GM21825 (cell line): Measurements from ENCODE around the gene FAM193B.
"Not testable (repeated sequence)": the region's sequence is repeated elsewhere in the genome, so short reads cannot be mapped to it uniquely, and the experiment has no call there.

Source experiments
- ATAC-seq: cut with Tn5 transposase; IDR thresholded peaks from one replicate; pipeline ENCODE4 v1.9.1; 2021; ENCODE audit warnings: mild to moderate bottlenecking, moderate library complexity; ENCODE audit not compliant: unreplicated experiment

The FAM193B gene

DNA sequence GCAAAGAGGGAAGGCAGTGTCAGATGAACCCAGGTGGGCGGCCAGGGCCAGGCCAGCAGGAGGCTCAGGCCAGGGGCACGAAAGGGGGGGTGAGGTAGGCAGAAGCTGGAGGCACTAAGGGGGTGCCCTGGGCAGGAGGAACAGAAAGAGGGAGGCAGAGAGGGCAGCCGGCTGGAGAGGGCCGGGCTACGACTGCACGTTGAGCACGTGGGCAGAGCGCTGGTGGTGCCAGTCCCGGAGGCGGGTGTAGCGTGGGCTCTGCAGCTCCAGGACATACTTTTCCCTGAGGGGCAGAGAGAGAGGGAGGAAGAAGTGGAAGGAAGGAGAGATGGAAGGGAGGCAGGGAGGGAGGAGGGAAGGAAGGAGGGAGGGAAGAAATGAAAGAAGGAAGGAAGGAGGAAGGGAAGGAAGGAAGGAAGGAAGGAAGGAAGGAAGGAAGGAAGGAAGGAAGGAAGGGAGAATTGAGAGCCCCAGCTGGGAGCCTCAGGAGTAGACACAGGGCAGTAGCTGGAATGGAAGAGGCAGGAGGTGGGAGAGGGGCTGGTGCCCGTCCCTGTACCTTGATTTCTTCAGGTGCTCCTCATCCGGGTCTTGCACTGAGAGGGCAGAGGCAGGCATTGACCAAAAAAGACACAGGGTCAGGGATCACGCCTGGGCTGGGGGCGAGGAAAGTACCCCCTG lies 63.9 kb downstream of the FAM193B start:
- no peak for ATAC-seq

DNA sequence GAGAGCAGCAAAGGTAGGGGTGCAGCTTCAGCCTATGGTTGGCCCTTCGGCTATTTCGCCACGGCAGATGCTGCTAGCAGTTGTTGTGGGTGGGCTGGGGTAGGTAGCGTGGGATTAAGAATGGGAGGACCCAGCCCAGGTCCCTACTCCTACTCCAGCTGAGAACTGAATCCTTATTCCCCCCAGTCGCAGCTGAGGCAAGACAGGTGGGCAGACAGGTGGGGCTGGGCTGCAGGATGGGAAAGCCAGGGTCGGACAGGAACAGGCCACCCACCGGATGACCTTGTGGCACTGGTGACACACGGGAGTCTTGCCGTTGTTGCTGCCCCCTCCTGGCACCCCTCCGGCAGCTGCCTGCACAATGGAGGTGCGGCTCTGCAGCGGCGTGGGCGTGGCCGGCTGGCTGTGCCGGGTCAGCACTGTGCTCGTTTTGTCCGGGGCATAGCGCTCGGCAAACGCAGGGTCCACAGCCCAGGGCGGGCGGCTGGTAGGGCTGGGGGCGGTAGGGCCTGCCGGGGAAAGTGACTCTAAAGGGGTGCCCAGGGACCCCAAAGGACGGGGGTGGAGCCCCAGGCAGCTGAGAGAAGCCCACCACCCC lies 65.1 kb downstream of the FAM193B start:
- no peak for ATAC-seq

DNA sequence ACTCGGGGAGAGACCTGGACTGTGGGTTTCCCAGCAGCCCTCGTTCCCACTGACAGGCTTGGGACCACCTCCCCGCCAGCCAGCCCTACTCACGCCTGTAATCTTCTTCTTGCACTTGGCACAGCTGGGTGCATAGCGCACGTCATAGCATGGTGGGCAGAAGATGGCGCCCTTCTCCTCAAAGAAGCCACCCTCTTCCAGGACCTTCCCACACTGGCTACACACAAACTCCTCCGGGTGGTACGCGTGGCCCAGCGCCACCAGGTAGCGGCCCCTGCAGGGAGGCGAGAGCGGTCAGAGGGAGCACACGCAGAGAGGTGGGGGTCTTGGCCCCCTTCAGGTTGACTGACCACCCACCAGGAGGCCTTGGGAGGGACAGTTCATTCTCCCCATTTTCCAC lies 66.4 kb downstream of the FAM193B start:
- ATAC-seq, result no peak

- no peak for ATAC-seq
These were observed 67.2 kb downstream of the FAM193B start for GRCh38 chr5:177487144-177487543.

DNA sequence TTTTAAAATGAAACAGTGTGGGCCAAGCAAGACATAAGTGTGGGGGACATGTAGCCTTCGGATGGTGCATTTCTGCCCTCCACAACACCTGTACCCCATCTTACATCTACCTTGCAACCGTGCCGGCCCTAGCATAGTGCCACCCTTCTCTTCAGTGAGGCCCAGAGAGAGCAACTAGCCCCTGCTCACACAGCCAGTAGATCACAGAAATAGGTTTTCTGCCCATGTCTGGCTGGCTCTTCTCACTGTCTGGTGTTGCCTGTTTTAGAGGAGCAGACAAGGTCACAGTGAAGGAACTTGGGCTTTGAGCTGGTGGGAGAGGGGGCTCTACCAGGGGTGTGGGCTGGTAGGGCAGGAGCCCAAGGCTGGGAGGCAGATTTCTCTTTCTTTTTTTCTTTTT lies 68.1 kb downstream of the FAM193B start:
- ATAC-seq, result no peak

DNA sequence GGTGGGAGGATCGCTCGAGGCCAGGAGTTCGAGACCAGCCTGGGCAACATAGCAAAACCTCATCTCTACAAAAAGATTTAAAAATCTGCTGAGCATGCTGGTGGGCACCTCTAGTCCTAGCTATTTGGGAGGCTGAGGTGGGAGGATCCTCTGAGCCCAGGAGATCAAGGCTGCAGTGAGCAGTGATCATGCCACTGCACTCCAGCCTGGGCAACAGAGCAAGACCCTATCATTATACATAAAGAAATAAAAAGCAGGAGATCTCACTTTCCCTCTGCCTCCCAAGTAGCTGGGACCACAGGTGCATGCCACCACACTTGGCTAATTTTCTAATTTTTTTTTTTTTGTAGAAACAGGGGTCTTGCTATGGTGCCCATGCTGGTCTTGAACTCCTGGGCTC lies 68.6 kb downstream of the FAM193B start:
- ATAC-seq, result not testable (repeated sequence)

DNA sequence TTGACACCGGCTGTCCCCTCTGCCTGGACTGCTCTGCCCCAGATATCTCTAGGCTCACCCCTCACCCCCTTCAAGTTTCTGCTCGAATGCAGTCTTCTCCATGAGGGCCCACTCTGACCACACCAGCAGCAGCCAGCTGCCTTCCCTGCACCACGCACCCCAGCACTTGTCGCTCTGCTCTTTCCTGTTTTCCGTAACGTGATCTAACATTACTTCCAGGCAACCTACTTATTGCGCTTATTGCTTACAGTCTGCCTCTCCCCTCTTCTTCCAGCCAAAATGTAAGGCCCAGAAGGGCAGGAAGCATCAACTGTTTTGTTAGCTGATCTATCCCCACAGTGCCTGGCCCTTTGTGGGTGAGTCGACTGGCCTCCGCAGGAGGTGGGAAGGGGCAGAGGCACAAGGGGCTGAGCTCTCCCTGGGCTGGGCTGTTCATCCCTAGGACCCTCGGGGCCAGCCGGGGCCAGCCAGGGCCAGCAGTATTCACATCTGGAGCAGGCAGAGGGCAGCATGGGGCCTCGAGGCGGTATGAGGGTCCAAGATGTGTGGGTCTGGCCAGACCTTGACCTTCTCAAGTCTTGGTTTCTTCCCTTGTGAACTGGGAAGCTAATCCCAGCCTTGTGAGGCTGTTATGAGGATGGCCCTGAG lies 69.3 kb downstream of the FAM193B start:
- ATAC-seq, result no peak

GRCh38 chr5:177483994-177484901 lies 70.1 kb downstream of the FAM193B start:
- no peak for ATAC-seq

DNA sequence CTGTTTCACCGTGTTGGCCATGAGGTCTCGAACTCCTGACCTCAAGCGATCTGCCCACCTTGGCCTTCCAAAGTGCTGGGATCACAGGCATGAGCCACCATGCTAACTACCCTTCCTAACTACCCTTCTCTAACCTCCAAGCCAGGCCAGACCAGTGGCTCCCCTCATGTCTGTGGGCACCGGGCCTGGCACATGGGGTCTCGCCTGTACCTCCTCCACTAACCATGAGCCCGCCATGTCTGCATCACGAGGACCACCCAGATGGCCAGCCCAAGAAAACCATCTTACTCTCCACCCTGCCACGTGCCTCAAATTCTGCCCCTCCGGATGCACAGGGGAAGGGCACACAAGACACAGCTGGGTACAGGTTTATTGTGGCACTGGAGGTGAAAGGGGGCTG lies 71.3 kb downstream of the FAM193B start:
- ATAC-seq, result no peak

DNA sequence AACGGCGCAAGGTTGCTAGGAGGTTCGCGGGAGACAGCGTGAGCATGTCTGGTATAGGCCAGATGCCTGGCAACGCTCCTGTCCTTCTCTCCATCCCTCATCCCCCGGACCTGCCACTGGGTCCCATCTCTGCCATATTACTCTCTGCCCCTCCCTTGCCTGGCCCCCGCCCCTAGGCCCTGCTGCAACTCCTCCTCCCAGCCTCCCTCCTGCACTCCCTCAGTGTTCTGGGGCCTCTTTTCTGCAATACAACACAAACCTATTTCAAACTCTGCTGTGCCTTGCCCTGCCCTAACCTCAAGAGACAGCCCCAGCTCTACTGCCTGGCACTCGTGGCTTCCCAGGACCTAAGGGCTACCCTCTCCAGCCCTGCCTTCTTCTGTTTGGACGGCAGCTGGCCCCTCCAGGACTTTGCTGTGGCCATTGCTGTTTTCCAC lies 72.0 kb downstream of the FAM193B start:
- ATAC-seq, result no peak

DNA sequence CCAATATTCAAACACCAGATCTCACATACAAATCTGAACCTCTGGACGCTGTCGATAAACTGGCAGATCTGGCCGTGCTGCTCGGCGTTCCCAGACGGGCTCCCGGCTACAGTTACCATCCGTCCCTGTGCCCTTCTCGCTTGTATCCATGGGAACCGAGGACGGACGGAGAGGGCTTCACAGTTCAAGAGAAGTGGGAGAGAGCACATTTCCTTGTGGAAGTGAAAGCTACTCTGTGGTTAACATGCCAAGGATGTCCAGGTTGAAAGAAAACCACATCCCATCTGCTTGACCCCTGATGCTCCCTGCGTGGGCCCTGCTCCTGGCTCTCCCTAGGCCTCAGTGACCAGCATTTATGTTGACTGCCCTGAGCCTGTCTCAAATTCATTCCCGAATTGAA lies 74.6 kb downstream of the FAM193B start:
- no peak for ATAC-seq

GRCh38 chr5:177478711-177479646 lies 75.4 kb downstream of the FAM193B start:
- no peak for ATAC-seq

DNA sequence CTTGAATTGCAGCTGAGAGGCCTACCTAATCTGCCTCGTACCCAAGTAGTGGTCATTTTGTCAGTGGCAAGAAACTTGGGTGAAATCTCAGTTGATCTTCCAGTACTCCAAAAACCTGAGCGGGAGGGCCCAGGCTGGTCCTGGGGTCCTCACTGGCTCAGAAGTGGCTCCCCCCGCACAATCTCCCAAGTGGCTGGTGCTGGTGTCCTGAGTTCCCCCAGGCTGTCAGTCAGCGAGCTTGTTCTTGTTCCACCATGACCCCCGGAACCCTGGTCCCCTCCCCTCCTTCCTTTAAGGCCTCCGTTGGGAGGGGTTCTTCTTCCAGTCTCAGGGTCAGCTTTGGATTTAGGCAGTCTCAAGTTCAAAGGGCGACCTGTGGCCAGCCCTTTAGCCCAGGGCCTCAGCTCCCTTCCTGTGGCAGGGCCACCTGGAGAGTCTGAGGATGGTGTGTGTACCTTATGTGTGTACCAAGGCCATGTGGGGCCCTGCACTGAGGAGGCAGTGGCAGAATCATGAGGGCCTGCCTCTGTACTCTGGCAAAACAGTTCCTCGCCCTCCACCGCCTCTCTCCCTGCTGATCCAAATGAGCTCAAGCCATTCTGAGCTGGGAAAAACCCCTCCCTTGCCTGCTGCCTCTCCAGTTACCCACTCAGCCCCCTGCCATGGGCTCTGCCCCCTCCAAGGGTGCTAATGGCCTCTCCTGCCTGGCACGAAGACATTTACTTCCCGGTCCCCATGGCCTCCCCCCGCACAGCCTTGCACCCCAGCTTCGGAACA lies 76.5 kb downstream of the FAM193B start:
- ATAC-seq, result no peak

DNA sequence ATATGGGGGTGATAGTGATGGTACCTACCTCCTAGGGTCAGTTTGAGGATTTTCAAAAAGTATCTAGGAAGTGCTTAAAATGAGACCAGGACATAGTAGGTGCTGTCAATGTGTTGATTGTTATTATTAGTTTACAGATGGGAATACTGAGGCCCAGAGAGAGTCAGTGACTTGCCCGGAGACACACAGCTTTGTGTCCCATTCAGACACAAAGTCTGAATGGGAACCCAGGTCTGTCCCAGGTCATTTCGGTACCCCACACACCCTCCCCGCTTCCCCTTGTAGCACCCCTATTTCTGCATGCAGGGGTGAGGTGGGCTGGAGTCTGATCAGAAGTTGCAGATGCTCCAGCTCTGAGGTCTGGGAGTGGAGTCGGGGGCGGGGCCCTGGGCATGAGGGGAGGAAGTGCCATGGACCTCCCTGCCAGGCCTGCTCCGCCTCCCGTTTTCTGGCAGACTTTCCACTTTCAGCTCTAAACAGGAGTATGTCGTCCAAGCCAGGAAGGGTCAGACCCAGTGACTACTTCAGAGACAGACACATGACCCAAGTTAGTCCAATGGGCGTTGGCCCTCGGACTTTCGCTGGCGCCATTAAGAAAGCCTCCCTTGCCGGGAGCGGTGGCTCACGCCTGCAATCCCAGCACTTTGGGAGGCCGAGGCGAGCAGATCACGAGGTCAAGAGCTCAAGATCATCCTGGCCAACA lies 77.7 kb downstream of the FAM193B start:
- ATAC-seq, result no peak

- ATAC-seq, result no peak
These were observed 78.6 kb downstream of the FAM193B start for GRCh38 chr5:177475563-177476427.

- ATAC-seq, result no peak
These were observed 79.4 kb downstream of the FAM193B start for GRCh38 chr5:177474846-177475562.

DNA sequence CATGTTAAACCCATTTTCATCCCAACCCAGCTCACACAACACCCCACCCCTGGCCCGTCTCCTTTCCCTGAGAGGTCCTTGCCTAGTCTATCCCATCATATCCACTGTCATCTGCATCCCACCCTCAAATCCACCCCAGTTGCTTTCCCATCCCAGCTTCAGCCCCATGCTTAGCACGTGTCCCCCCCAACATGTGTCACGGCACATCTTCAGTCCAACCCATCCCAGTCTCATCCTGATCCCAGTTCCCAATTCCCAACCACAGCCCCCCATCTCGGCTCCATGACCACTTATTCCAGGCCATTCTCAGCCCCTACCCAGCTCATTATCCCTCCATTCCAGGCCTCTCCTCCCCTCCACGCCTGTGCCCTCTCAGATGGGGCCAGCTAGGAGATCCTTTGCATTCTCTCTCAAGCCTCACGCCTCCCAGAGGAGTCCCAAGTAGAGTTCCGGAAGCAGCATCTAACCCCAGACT lies 80.3 kb downstream of the FAM193B start:
- no peak for ATAC-seq
